Neural cell (in vitro differentiated cells): Measurements from ENCODE around the gene SLC25A21. TPM values are rescaled to one million over a fixed set of nuclear protein-coding genes. Genes with fewer than 3 reads are reported as not detected.

Source experiments
- H2AFZ ChIP-seq: fragments of 200-600, 300-800 bp; sonication (generic), shearing (Covaris generic); 2 replicates; pipeline ENCODE4 v1.6.0; 2014; ENCODE audit warnings: low read depth, mild to moderate bottlenecking, antibody characterized with exemption, low read length, moderate library complexity
- H3F3A ChIP-seq: fragments of 200-600 bp; shearing (Covaris generic); 2 replicates; pipeline ENCODE4 v1.6.1; 2016; ENCODE audit warnings: mild to moderate bottlenecking, moderate library complexity, mixed read lengths, antibody characterized with exemption, low read length; ENCODE audit not compliant: insufficient read depth, poor library complexity, severe bottlenecking
- H3K27ac ChIP-seq: fragments of 200-600, 300-800 bp; sonication (generic), shearing (Covaris generic); 2 replicates; pipeline ENCODE4 v1.5.1; 2014; ENCODE audit warnings: mild to moderate bottlenecking, low read length, moderate library complexity
- H3K27me3 ChIP-seq: fragments of 300-800, 200-600 bp; sonication (generic), shearing (Covaris generic); 2 replicates; pipeline ENCODE4 v1.6.0; 2014; ENCODE audit warnings: mild to moderate bottlenecking, low read depth, low read length, moderate library complexity; ENCODE audit not compliant: insufficient read depth
- H3K36me3 ChIP-seq: fragments of 300-800, 200-600 bp; sonication (generic), shearing (Covaris generic); 2 replicates; pipeline ENCODE4 v1.5.1; 2014; ENCODE audit warnings: mild to moderate bottlenecking, antibody characterized with exemption, low read length, moderate library complexity; ENCODE audit not compliant: insufficient read depth
- H3K4me2 ChIP-seq: fragments of 300-800, 200-600 bp; sonication (generic), shearing (Covaris generic); 2 replicates; pipeline ENCODE4 v1.6.0; 2014; ENCODE audit warnings: mild to moderate bottlenecking, low read length
- H3K4me3 ChIP-seq: fragments of 300-800, 200-600 bp; sonication (generic), shearing (Covaris generic); 2 replicates; pipeline ENCODE4 v1.5.1; 2014; ENCODE audit warnings: mild to moderate bottlenecking, low read length, moderate library complexity
- H3K79me2 ChIP-seq: fragments of 200-600 bp; shearing (Covaris generic); replicated peaks from 2 replicates; pipeline ENCODE4 v1.6.0; 2014; ENCODE audit warnings: mild to moderate bottlenecking, low read length, moderate library complexity; ENCODE audit not compliant: insufficient read depth
- H3K9ac ChIP-seq: fragments of 300-800, 200-600 bp; sonication (generic), shearing (Covaris generic); 2 replicates; pipeline ENCODE4 v1.6.1; 2016; ENCODE audit warnings: mild to moderate bottlenecking, low read length, mixed read lengths
- H3K9me2 ChIP-seq: fragments of 200-600 bp; shearing (Covaris generic); 2 replicates; pipeline ENCODE4 v1.6.1; 2016; ENCODE audit warnings: mild to moderate bottlenecking, low read length, mixed read lengths; ENCODE audit not compliant: insufficient read depth
- H3K9me3 ChIP-seq: fragments of 200-600, 300-800 bp; sonication (generic), shearing (Covaris generic); 2 replicates; pipeline ENCODE4 v1.6.1; 2016; ENCODE audit warnings: mild to moderate bottlenecking, mixed run types, low read length, moderate library complexity, mixed read lengths
- H4K20me1 ChIP-seq: fragments of 200-600 bp; shearing (Covaris generic); 2 replicates; pipeline ENCODE4 v1.6.1; 2016; ENCODE audit warnings: mild to moderate bottlenecking, mixed run types; ENCODE audit not compliant: insufficient read depth
- EP300 ChIP-seq: fragments of 450-650 bp; conservative IDR thresholded peaks from 2 replicates; pipeline ENCODE4 v1.6.1; 2014; ENCODE audit warnings: antibody characterized with exemption, mild to moderate bottlenecking, moderate library complexity; ENCODE audit not compliant: poor library complexity, severe bottlenecking
- EZH2 ChIP-seq: fragments of 200-600, 300-800 bp; shearing (Covaris generic), sonication (generic); IDR thresholded peaks from 2 replicates; pipeline ENCODE4 v1.6.1; 2014; ENCODE audit warnings: antibody characterized with exemption, low read length, borderline replicate concordance, mild to moderate bottlenecking; ENCODE audit not compliant: insufficient read depth, poor library complexity, severe bottlenecking
- MXI1 ChIP-seq: fragments of 450-650 bp; conservative IDR thresholded peaks from 2 replicates; pipeline ENCODE4 v1.6.1; 2014; ENCODE audit warnings: antibody characterized with exemption, mild to moderate bottlenecking; ENCODE audit not compliant: poor library complexity, severe bottlenecking
- POLR2AphosphoS5 ChIP-seq: IDR thresholded peaks from 2 replicates; pipeline ENCODE4 v1.6.1; 2012
- RAD21 ChIP-seq: fragments of 450-650 bp; conservative IDR thresholded peaks from 2 replicates; pipeline ENCODE4 v1.6.1; 2014; ENCODE audit warnings: antibody characterized with exemption, mild to moderate bottlenecking, moderate library complexity
- SMC3 ChIP-seq: fragments of 450-650 bp; conservative IDR thresholded peaks from 2 replicates; pipeline ENCODE4 v1.6.1; 2014; ENCODE audit warnings: antibody characterized with exemption, mild to moderate bottlenecking, moderate library complexity; ENCODE audit not compliant: poor library complexity
- TAF1 ChIP-seq: IDR thresholded peaks from 2 replicates; pipeline ENCODE4 v1.6.1; 2012; ENCODE audit warnings: low read depth
- polyA plus RNA-seq: library from polyadenylated mRNA; depleted of rRNA; stranded (reverse); fragments of >200 nt; gene quantifications from 2 replicates; pipeline ENCODE4 v1.2.3, GENCODE V29; 2014
- TF ChIP-seq, protein P1 (sequence below): IDR thresholded peaks from 2 replicates; pipeline ENCODE4 v1.6.1; 2012; ENCODE audit warnings: borderline replicate concordance
- TF ChIP-seq, protein P2 (sequence below): fragments of 450-650 bp; IDR thresholded peaks from 2 replicates; pipeline ENCODE4 v1.5.1; 2014; ENCODE audit warnings: antibody characterized with exemption, mild to moderate bottlenecking, moderate library complexity; ENCODE audit not compliant: poor library complexity, severe bottlenecking

SLC25A21 gene
- polyA plus RNA-seq, 1 donor from 2014 or later, result 0.35 TPM

DNA sequence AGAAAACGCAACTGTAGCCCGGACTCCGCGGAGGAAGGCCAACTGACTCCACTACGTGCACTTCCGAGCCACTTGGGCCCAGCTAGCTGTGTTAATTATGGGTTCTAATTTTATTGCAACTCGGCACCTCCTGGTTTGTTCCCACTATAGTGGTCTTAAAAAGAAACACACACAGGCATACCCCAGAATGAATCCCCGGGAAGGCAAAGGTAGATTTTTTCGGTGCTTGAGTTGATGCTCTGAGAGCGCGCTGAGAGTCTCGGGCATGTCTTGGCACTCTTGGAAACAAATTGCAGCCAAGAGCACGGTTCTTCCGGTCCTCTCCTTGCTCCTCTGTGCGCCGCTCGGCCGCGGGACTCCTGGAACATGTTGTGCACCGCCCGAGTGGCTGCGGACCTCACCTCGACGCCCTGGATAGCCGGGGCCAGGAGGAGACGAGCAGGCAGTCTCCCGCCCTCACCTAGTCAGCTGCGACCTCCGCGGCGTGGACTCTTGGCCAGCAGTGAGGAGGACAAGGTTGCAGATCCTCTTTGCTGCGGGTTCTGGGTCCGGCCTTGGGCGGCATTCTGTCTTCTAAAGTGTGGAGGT is 517.5 kb downstream of the SLC25A21 start:
- H3K9me2 ChIP-seq, result no peaks in the 10 kb centered on the region
- peaks cover 6% of the 10 kb centered on the region for H3K9me3 ChIP-seq
- H3K4me2 ChIP-seq, result no peak overlapping the region
- no peak overlapping the region for H3K9ac ChIP-seq
- no peak for TF ChIP-seq EP300
- H3K27me3 ChIP-seq, result peaks cover 100% of the 10 kb centered on the region
- H3K27ac ChIP-seq, result no peak overlapping the region
- no peak overlapping the region for H2AFZ ChIP-seq
- no peaks in the 10 kb centered on the region for H3K79me2 ChIP-seq
- no peaks in the 10 kb centered on the region for H3K36me3 ChIP-seq
- H4K20me1 ChIP-seq, result no peaks in the 10 kb centered on the region
- H3F3A ChIP-seq, result no peaks in the 10 kb centered on the region
- no peak overlapping the region for H3K4me3 ChIP-seq

DNA sequence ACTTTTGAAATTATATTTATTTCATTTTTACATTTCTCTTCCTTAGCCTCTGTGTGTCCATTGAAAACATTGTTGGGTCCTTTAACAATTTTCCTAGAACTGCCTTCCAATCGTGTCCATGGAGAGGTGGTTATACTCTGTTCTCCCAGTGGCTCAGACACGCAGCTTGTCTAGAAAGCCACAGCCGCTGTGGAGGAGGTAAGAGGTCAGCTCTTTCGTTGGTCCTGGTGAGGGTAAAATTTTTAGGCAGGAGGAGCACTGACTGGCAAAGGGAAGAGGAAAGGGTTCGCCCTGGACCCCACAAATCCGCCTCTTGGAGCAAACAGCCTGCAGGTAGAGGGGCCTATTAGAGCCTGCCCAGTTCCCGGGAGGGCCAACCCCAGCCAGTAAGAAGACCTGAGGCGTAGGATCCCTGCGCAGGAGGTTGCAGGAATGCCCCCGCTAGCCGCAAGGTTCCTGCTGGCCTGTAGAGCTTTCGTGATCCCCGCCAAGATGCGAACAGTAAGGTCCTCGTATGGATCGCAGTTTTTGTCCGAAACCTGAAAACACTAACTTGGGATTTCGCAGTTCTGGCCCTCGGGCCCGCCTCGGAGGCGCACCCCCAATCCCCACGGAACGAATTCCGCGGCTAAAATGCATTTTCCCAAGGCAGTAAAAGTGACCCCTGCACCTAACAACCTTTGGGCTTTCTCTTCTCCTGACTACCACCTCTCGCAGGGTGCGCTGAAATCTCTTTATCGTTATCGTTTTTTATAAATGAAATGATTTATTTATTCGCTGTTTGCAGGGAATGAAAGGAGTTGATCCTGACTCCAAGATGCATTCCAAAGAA is 518.2 kb downstream of the SLC25A21 start:
- H3F3A ChIP-seq, result no peaks in the 10 kb centered on the region
- TF ChIP-seq MXI1 (no peak), POLR2AphosphoS5 (peak; percentile 38)
- H3K79me2 ChIP-seq, result no peaks in the 10 kb centered on the region
- no peaks in the 10 kb centered on the region for H4K20me1 ChIP-seq
- no peak overlapping the region for H3K9ac ChIP-seq
- no peak overlapping the region for H3K27ac ChIP-seq
- H3K36me3 ChIP-seq, result no peaks in the 10 kb centered on the region
- H2AFZ ChIP-seq, result no peak overlapping the region
- H3K27me3 ChIP-seq, result peaks cover 100% of the 10 kb centered on the region
- no peak overlapping the region for H3K4me3 ChIP-seq
- no peaks in the 10 kb centered on the region for H3K9me2 ChIP-seq
- peaks cover 6% of the 10 kb centered on the region for H3K9me3 ChIP-seq
- no peak overlapping the region for H3K4me2 ChIP-seq

DNA sequence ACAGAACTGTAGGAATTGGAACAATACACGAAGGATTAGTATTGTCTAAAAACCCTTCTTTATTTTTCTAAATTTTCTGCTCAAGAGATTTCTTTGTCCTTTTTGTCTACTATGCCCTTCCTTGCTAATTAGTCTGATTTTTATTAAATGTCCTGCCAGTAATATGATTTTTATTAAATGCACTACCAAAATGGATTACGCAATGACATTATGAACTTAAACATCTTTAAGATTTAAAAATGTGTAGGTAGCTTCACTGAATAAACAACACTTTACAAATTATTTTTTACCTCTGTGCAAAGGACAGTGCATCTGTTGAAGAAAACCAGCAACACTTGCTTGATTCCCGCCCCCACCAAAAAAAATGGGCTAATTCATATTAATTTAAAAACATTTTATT is 519.0 kb downstream of the SLC25A21 start:
- H3K9me3 ChIP-seq, result peaks cover 6% of the 10 kb centered on the region
- H4K20me1 ChIP-seq, result no peaks in the 10 kb centered on the region
- no peak overlapping the region for H3K9ac ChIP-seq
- no peak overlapping the region for H2AFZ ChIP-seq
- no peaks in the 10 kb centered on the region for H3F3A ChIP-seq
- no peaks in the 10 kb centered on the region for H3K79me2 ChIP-seq
- no peak overlapping the region for H3K27ac ChIP-seq
- H3K27me3 ChIP-seq, result peaks cover 100% of the 10 kb centered on the region
- no peak overlapping the region for H3K4me3 ChIP-seq
- H3K9me2 ChIP-seq, result no peaks in the 10 kb centered on the region
- H3K36me3 ChIP-seq, result no peaks in the 10 kb centered on the region
- H3K4me2 ChIP-seq, result no peak overlapping the region
- TF ChIP-seq SMC3 (no peak), POLR2AphosphoS5 (no peak), EZH2 (no peak), TAF1 (no peak), MXI1 (no peak), RAD21 (no peak), EP300 (no peak)
- TF ChIP-seq, protein P1, sequence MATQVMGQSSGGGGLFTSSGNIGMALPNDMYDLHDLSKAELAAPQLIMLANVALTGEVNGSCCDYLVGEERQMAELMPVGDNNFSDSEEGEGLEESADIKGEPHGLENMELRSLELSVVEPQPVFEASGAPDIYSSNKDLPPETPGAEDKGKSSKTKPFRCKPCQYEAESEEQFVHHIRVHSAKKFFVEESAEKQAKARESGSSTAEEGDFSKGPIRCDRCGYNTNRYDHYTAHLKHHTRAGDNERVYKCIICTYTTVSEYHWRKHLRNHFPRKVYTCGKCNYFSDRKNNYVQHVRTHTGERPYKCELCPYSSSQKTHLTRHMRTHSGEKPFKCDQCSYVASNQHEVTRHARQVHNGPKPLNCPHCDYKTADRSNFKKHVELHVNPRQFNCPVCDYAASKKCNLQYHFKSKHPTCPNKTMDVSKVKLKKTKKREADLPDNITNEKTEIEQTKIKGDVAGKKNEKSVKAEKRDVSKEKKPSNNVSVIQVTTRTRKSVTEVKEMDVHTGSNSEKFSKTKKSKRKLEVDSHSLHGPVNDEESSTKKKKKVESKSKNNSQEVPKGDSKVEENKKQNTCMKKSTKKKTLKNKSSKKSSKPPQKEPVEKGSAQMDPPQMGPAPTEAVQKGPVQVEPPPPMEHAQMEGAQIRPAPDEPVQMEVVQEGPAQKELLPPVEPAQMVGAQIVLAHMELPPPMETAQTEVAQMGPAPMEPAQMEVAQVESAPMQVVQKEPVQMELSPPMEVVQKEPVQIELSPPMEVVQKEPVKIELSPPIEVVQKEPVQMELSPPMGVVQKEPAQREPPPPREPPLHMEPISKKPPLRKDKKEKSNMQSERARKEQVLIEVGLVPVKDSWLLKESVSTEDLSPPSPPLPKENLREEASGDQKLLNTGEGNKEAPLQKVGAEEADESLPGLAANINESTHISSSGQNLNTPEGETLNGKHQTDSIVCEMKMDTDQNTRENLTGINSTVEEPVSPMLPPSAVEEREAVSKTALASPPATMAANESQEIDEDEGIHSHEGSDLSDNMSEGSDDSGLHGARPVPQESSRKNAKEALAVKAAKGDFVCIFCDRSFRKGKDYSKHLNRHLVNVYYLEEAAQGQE, result no peak
- TF ChIP-seq, protein P2, sequence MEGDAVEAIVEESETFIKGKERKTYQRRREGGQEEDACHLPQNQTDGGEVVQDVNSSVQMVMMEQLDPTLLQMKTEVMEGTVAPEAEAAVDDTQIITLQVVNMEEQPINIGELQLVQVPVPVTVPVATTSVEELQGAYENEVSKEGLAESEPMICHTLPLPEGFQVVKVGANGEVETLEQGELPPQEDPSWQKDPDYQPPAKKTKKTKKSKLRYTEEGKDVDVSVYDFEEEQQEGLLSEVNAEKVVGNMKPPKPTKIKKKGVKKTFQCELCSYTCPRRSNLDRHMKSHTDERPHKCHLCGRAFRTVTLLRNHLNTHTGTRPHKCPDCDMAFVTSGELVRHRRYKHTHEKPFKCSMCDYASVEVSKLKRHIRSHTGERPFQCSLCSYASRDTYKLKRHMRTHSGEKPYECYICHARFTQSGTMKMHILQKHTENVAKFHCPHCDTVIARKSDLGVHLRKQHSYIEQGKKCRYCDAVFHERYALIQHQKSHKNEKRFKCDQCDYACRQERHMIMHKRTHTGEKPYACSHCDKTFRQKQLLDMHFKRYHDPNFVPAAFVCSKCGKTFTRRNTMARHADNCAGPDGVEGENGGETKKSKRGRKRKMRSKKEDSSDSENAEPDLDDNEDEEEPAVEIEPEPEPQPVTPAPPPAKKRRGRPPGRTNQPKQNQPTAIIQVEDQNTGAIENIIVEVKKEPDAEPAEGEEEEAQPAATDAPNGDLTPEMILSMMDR, result no peak
